Fibroblast of lung (primary cell): Measurements from ENCODE around the gene FGFR2. TPM values are rescaled to one million over a fixed set of nuclear protein-coding genes. Genes with fewer than 3 reads are reported as not detected.

Experiments used
- DNase-seq, 2 donors: peaks; one replicate each; pipeline versions ENCODE4 v3.0.0 to v3.0.0-alpha.2; 2010; ENCODE audit warnings: low read depth in 2 of 2
- H2AFZ ChIP-seq: 2 replicates; pipeline ENCODE4 v1.5.1; 2012; ENCODE audit warnings: low read length, control low read depth, inconsistent platforms
- H3K27ac ChIP-seq: 2 replicates; pipeline ENCODE4 v1.5.1; 2011; ENCODE audit warnings: low read length, control low read depth; ENCODE audit not compliant: insufficient read depth
- H3K27me3 ChIP-seq: 2 replicates; pipeline ENCODE4 v1.5.1; 2011; ENCODE audit warnings: mild to moderate bottlenecking, low read length; ENCODE audit not compliant: control insufficient read depth, insufficient read depth
- H3K36me3 ChIP-seq: 2 replicates; pipeline ENCODE4 v1.5.1; 2011; ENCODE audit warnings: low read length; ENCODE audit not compliant: control insufficient read depth, insufficient read depth
- H3K4me1 ChIP-seq: 2 replicates; pipeline ENCODE4 v1.5.1; 2011; ENCODE audit warnings: low read length; ENCODE audit not compliant: control insufficient read depth, insufficient read depth; ENCODE audit errors: extremely low read depth
- H3K4me2 ChIP-seq: 2 replicates; pipeline ENCODE4 v1.5.1; 2011; ENCODE audit warnings: low read length, control low read depth; ENCODE audit not compliant: insufficient read depth; ENCODE audit errors: extremely low read depth
- H3K4me3 ChIP-seq, 4 experiments: fragments of 200-600 bp in 1 of 4; sonication (generic) in 1 of 4; replicated peaks in 1 of 4; 2 replicates each; pipeline ENCODE4 v1.5.1; 2011 to 2016; ENCODE audit warnings: low read length in 4 of 4, low read depth in 3 of 4, mild to moderate bottlenecking in 3 of 4, control low read depth in 2 of 4, inconsistent platforms in 1 of 4, mixed read lengths in 1 of 4; ENCODE audit not compliant: insufficient read depth in 1 of 4; ENCODE audit errors: control extremely low read depth in 1 of 4
- H3K79me2 ChIP-seq: 2 replicates; pipeline ENCODE4 v1.5.1; 2012; ENCODE audit warnings: mild to moderate bottlenecking, low read length, inconsistent platforms; ENCODE audit not compliant: control insufficient read depth, insufficient read depth
- H3K9ac ChIP-seq: 2 replicates; pipeline ENCODE4 v1.5.1; 2011; ENCODE audit warnings: mild to moderate bottlenecking, low read length, control low read depth; ENCODE audit not compliant: insufficient read depth
- H3K9me3 ChIP-seq: 2 replicates; pipeline ENCODE4 v1.5.1; 2012; ENCODE audit warnings: low read depth, low read length; ENCODE audit not compliant: control insufficient read depth, insufficient read depth
- H4K20me1 ChIP-seq: 2 replicates; pipeline ENCODE4 v1.5.1; 2011; ENCODE audit warnings: low read length; ENCODE audit not compliant: control insufficient read depth, insufficient read depth; ENCODE audit errors: extremely low read depth
- CTCF ChIP-seq, 2 donors: IDR thresholded peaks in 1 of 2; conservative IDR thresholded peaks in 1 of 2; 1 replicate in 1 of 2; 2 replicates in 1 of 2; pipeline ENCODE4 v1.5.1; 2011 to 2012; ENCODE audit warnings: low read length in 2 of 2, control low read depth in 1 of 2, inconsistent platforms in 1 of 2, low read depth in 1 of 2, mild to moderate bottlenecking in 1 of 2
- EZH2 ChIP-seq: IDR thresholded peaks from 2 replicates; pipeline ENCODE4 v1.5.1; 2012; ENCODE audit warnings: low read length, control low read depth, mild to moderate bottlenecking; ENCODE audit errors: missing control alignments
- polyA plus RNA-seq, 2 donors: library from polyadenylated mRNA; depleted of rRNA in 1 of 2; stranded (reverse) in 1 of 2; unstranded in 1 of 2; fragments of >200 nt; gene quantifications; 2 replicates each; pipeline ENCODE4 v1.2.1, GENCODE V29; 2011 to 2012; ENCODE audit warnings: missing spikeins in 1 of 2
- total RNA-seq: library from RNA; depleted of rRNA; stranded (reverse); fragments of >200 nt; gene quantifications from 2 replicates; pipeline ENCODE4 v1.2.1, GENCODE V29; 2014

Gene FGFR2
- total and polyA plus RNA-seq, 2 donors (not counting 1 experiment from before 2014, with no cell fraction given): 0.10 to 0.17 TPM

- Histone ChIP-seq H4K20me1 (no peaks in the 10 kb centered on the region), H2AFZ (no peak overlapping the region), H3K27me3 (no peaks in the 10 kb centered on the region), H3K27ac (no peak overlapping the region), H3K9me3 (no peaks in the 10 kb centered on the region), H3K4me2 (no peak overlapping the region), H3K4me3 (no peak overlapping the region), H3K79me2 (no peaks in the 10 kb centered on the region), H3K36me3 (no peaks in the 10 kb centered on the region), H3K4me1 (no peaks in the 10 kb centered on the region), H3K9ac (no peak overlapping the region)
- no peak for TF ChIP-seq EZH2
- TF ChIP-seq CTCF (conservative IDR thresholded peaks at IDR 0.05 in 1 of 2, IDR thresholded peaks at IDR 0.05 in 1 of 2; ENCODE audit: low read depth in 1 of 2, low read length in 2 of 2): no peak
- no peak for DNase-seq
Observed at GRCh38 chr10:121500701-121501332, 97.4 kb downstream of the FGFR2 start.

- DNase-seq: no peak
- Histone ChIP-seq H3K4me2 (no peak overlapping the region), H3K27me3 (no peaks in the 10 kb centered on the region), H3K9me3 (no peaks in the 10 kb centered on the region), H3K4me1 (no peaks in the 10 kb centered on the region), H3K4me3 (no peak overlapping the region), H4K20me1 (no peaks in the 10 kb centered on the region), H3K9ac (no peak overlapping the region), H3K27ac (no peak overlapping the region), H3K36me3 (no peaks in the 10 kb centered on the region), H2AFZ (no peak overlapping the region), H3K79me2 (no peaks in the 10 kb centered on the region)
- TF ChIP-seq EZH2 (no peak), CTCF (conservative IDR thresholded peaks at IDR 0.05 in 1 of 2, IDR thresholded peaks at IDR 0.05 in 1 of 2; ENCODE audit: low read depth in 1 of 2, low read length in 2 of 2) (no peak)
Observed at GRCh38 chr10:121497513-121498470, 100.5 kb downstream of the FGFR2 start.

GRCh38 chr10:121495719-121496118 is 102.5 kb downstream of the FGFR2 start:
- H3K9me3 ChIP-seq: no peaks in the 10 kb centered on the region
- H3K4me2 ChIP-seq: no peak overlapping the region
- no peak overlapping the region for H3K27ac ChIP-seq
- H3K27me3 ChIP-seq: no peaks in the 10 kb centered on the region
- no peaks in the 10 kb centered on the region for H3K4me1 ChIP-seq
- no peak for TF ChIP-seq CTCF (conservative IDR thresholded peaks at IDR 0.05 in 1 of 2, IDR thresholded peaks at IDR 0.05 in 1 of 2; ENCODE audit: low read depth in 1 of 2, low read length in 2 of 2)
- no peak for TF ChIP-seq EZH2
- DNase-seq: no peak
- no peak overlapping the region for H3K4me3 ChIP-seq
- no peaks in the 10 kb centered on the region for H3K36me3 ChIP-seq
- no peak overlapping the region for H2AFZ ChIP-seq
- no peaks in the 10 kb centered on the region for H4K20me1 ChIP-seq
- no peak overlapping the region for H3K9ac ChIP-seq
- no peaks in the 10 kb centered on the region for H3K79me2 ChIP-seq
